Gastrocnemius medialis (tissue), 4 donors: ENCODE measurements around the gene UBE2E1.

Source experiments
- POLR2A ChIP-seq, 2 donors: fragments of 450-650 bp; IDR thresholded peaks; one replicate each; pipeline ENCODE4 v1.6.1; 2017; ENCODE audit warnings: antibody characterized with exemption in 2 of 2, mild to moderate bottlenecking in 2 of 2, moderate library complexity in 2 of 2
- TF ChIP-seq, protein P1 (sequence below), 5 experiments: fragments of 450-650 bp in 3 of 5; fragments of 200-600 bp in 2 of 5; sonication (generic) in 2 of 5; IDR thresholded peaks in 4 of 5; conservative IDR thresholded peaks in 1 of 5; 1 replicate in 4 of 5; 2 replicates in 1 of 5; pipeline ENCODE4 v1.5.1; 2016 to 2019; ENCODE audit warnings: antibody characterized with exemption in 5 of 5, mild to moderate bottlenecking in 3 of 5, moderate library complexity in 3 of 5

DNA sequence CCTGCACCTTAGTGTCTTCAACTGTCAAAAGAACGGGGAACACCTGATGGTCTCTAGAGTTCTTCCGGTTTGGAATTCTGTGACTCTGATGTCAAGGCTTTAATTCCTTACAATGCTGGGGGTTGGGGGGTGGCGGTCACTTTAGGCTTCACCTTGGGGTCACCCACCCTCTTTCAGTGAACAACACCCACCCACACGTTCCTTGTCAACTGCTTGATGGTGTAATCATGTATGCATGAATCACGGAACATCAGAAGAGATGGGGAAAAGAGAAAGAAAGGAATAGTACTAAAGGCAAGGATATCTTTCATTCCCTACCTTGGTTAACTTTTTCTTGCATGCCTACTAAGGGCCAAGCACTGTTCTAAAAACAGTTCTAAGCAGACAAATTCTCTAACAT lies 7.3 kb upstream of the UBE2E1 start:
- TF ChIP-seq, protein P1, sequence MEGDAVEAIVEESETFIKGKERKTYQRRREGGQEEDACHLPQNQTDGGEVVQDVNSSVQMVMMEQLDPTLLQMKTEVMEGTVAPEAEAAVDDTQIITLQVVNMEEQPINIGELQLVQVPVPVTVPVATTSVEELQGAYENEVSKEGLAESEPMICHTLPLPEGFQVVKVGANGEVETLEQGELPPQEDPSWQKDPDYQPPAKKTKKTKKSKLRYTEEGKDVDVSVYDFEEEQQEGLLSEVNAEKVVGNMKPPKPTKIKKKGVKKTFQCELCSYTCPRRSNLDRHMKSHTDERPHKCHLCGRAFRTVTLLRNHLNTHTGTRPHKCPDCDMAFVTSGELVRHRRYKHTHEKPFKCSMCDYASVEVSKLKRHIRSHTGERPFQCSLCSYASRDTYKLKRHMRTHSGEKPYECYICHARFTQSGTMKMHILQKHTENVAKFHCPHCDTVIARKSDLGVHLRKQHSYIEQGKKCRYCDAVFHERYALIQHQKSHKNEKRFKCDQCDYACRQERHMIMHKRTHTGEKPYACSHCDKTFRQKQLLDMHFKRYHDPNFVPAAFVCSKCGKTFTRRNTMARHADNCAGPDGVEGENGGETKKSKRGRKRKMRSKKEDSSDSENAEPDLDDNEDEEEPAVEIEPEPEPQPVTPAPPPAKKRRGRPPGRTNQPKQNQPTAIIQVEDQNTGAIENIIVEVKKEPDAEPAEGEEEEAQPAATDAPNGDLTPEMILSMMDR (IDR thresholded peaks at IDR 0.05 in 4 of 5, conservative IDR thresholded peaks at IDR 0.05 in 1 of 5): no peak
- no peak for TF ChIP-seq POLR2A (IDR thresholded peaks at IDR 0.05)
